Stimulated activated naive CD8-positive, alpha-beta T cell treated with anti-CD3 and anti-CD28 coated beads, Interleukin-15, Interleukin-2, amounts not matched to agents 100 ng/mL and 50 ng/mL, for 24 hours (primary cell): ENCODE measurements around the gene SLC27A3.
A peak's percentile ranks its signal among the peaks of the same experiment; 100 is the strongest.
"Not testable (repeated sequence)": the region's sequence is repeated elsewhere in the genome, so short reads cannot be mapped to it uniquely, and the experiment has no call there.

Experiments used
- H3K27ac Mint-ChIP-seq: one replicate; pipeline ENCODE4 v1.8.0; 2021; ENCODE audit warnings: mild to moderate bottlenecking, mixed read lengths
- H3K27me3 Mint-ChIP-seq: one replicate; pipeline ENCODE4 v1.8.0; 2021; ENCODE audit warnings: mixed read lengths
- H3K36me3 Mint-ChIP-seq: one replicate; pipeline ENCODE4 v1.8.0; 2021; ENCODE audit warnings: low read depth, mixed read lengths
- H3K4me1 Mint-ChIP-seq: one replicate; pipeline ENCODE4 v1.8.0; 2021; ENCODE audit warnings: low read depth, mixed read lengths
- H3K4me3 Mint-ChIP-seq: one replicate; pipeline ENCODE4 v1.8.0; 2021; ENCODE audit warnings: mild to moderate bottlenecking, mixed read lengths
- H3K9me3 Mint-ChIP-seq: one replicate; pipeline ENCODE4 v1.8.0; 2021; ENCODE audit warnings: mixed read lengths

SLC27A3 gene

DNA sequence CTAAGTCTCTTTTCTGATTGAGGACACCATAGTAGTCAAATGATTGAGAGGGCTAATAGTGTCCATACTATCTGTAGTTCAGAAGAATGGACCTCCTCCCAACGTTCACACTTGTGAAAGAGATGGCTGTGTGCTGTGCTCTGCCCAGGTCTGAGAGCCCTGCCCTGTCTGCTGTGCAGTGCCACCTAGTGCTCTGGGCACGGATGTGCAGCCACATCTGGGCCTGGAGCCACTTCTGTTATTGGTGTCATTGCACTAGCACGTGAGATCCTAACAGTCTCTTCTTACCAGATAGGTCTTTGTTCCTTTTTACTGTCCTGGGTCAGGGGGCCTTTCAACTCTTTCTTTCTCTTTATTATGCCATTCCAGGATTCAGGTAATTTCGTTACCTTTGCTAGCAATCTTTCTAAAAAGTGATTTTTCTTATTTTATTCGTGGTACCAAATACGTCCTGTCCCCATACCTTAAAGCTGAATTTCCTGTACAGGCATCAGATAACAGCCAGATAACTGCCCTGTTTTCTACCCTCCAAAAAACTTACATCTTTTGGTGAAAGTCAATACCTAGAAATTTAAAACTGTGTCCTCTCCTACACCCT lies 25.7 kb upstream of the SLC27A3 start:
- no peaks in the 10 kb centered on the region for H3K9me3 Mint-ChIP-seq
- H3K36me3 Mint-ChIP-seq: peaks cover 70% of the 10 kb centered on the region
- no peak overlapping the region for H3K4me3 Mint-ChIP-seq
- no peaks in the 10 kb centered on the region for H3K27me3 Mint-ChIP-seq
- H3K4me1 Mint-ChIP-seq: peaks cover 9% of the 10 kb centered on the region
- H3K27ac Mint-ChIP-seq: peak overlapping the region; percentile 57

GRCh38 chr1:153750026-153750995 lies 24.9 kb upstream of the SLC27A3 start:
- Mint-ChIP-seq H3K27ac (no peak overlapping the region), H3K27me3 (no peaks in the 10 kb centered on the region), H3K4me1 (peaks cover 9% of the 10 kb centered on the region), H3K9me3 (no peaks in the 10 kb centered on the region), H3K36me3 (peaks cover 76% of the 10 kb centered on the region), H3K4me3 (no peak overlapping the region)

DNA sequence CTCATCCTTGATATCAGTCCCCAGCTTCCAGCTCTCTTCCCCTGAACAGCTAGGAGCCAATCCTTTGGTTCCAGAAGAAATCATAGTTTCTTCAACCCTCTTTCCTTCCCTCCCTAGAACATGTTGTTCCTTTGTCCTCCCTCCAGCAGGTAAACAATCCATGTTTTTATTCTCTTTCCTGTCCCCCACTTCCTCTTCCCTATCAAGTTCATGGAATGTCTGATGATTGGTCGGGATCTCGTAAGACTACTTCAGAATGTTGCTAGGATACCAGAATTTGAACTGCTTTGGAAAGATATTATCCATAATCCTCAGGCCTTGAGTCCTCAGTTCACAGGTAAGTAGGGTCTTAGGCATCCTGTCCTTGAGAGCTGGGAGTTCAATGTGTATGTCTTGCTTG lies 23.1 kb upstream of the SLC27A3 start:
- Mint-ChIP-seq H3K4me1 (peaks cover 9% of the 10 kb centered on the region), H3K27ac (no peak overlapping the region), H3K36me3 (peaks cover 76% of the 10 kb centered on the region), H3K9me3 (no peaks in the 10 kb centered on the region), H3K27me3 (no peaks in the 10 kb centered on the region), H3K4me3 (no peak overlapping the region)

GRCh38 chr1:153752571-153753195 lies 22.5 kb upstream of the SLC27A3 start:
- Mint-ChIP-seq H3K36me3 (peaks cover 79% of the 10 kb centered on the region), H3K4me1 (peaks cover 9% of the 10 kb centered on the region), H3K27me3 (no peaks in the 10 kb centered on the region), H3K9me3 (no peaks in the 10 kb centered on the region), H3K27ac (no peak overlapping the region), H3K4me3 (no peak overlapping the region)

DNA sequence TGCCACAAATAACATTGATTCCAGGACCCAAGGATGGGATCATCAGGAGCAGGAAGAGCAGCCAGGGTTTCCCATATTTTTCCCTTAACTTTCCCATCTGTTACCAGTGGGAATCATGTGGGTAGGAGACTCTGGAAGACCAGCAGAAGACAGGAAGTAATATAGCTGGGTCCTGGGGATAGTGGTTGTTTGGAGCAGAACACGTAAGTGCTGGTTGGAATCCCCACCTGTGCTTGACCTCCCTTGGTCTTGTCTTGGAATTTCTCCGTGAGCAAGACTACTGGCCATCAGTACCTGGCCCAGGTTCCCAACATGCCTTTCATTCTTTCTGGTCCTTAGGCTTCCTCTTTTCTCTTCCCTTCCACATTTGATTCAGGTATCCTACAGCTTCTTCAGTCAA lies 20.9 kb upstream of the SLC27A3 start:
- H3K4me1 Mint-ChIP-seq: peaks cover 8% of the 10 kb centered on the region
- no peaks in the 10 kb centered on the region for H3K27me3 Mint-ChIP-seq
- no peak overlapping the region for H3K4me3 Mint-ChIP-seq
- H3K36me3 Mint-ChIP-seq: peaks cover 73% of the 10 kb centered on the region
- no peaks in the 10 kb centered on the region for H3K9me3 Mint-ChIP-seq
- no peak overlapping the region for H3K27ac Mint-ChIP-seq

- Mint-ChIP-seq H3K4me3 (no peak overlapping the region), H3K27me3 (no peaks in the 10 kb centered on the region), H3K36me3 (peaks cover 57% of the 10 kb centered on the region), H3K27ac (no peak overlapping the region), H3K9me3 (no peaks in the 10 kb centered on the region), H3K4me1 (no peaks in the 10 kb centered on the region)
These were observed 14.8 kb upstream of the SLC27A3 start for GRCh38 chr1:153760440-153760839.

- no peak overlapping the region for H3K4me3 Mint-ChIP-seq
- no peaks in the 10 kb centered on the region for H3K4me1 Mint-ChIP-seq
- peaks cover 62% of the 10 kb centered on the region for H3K36me3 Mint-ChIP-seq
- no peaks in the 10 kb centered on the region for H3K27me3 Mint-ChIP-seq
- peak overlapping the region; percentile 57 for H3K27ac Mint-ChIP-seq
- H3K9me3 Mint-ChIP-seq: no peaks in the 10 kb centered on the region
These were observed 11.6 kb upstream of the SLC27A3 start for GRCh38 chr1:153763365-153764225.

DNA sequence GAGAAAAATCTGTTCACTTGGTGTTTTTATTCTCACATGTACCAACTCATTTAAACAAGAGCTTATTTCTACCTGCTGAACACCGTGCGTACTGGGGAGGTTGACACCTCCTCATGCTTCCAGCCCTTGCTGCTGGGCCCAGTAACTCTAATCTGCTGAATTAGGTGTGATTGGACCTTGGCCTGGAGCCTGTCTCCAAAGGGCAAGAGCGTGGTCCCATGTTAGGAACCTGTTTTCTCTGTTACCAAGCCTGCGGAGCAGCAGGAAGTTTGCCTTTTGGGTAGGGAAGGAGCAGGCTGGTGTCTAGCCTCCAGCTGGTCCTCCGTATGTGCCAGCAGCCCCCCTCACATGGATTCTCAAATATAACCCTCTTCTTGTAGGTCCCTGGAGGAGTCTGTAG lies 10.9 kb upstream of the SLC27A3 start:
- Mint-ChIP-seq H3K36me3 (peaks cover 69% of the 10 kb centered on the region), H3K4me3 (no peak overlapping the region), H3K9me3 (no peaks in the 10 kb centered on the region), H3K27me3 (no peaks in the 10 kb centered on the region), H3K4me1 (no peaks in the 10 kb centered on the region), H3K27ac (no peak overlapping the region)

DNA sequence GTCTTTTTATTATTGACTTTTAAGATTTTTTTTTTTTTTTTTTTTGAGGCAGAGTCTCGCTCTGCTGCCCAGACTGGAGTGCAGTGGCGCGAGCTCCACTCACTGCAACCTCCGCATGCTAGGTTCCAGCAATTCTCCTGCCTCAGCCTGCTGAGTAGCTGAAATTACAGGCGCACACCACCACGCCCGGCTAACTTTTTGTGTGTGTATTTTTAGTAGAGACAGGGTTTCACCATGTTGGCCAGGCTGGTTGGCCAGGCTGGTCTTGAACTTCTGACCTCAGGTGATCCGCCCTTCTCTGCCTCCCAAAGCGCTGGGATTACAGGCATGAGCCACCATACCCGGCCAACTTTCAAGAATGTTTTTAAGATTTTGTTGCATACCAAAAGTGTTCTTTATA lies 8.5 kb upstream of the SLC27A3 start:
- not testable (repeated sequence) for H3K27ac Mint-ChIP-seq, H3K27me3 Mint-ChIP-seq, H3K9me3 Mint-ChIP-seq, H3K4me3 Mint-ChIP-seq, H3K4me1 Mint-ChIP-seq
- H3K36me3 Mint-ChIP-seq: peaks cover 61% of the 10 kb centered on the region

- peaks cover 56% of the 10 kb centered on the region for H3K36me3 Mint-ChIP-seq
- no peaks in the 10 kb centered on the region for H3K4me1 Mint-ChIP-seq
- no peaks in the 10 kb centered on the region for H3K9me3 Mint-ChIP-seq
- no peaks in the 10 kb centered on the region for H3K27me3 Mint-ChIP-seq
- no peak overlapping the region for H3K27ac Mint-ChIP-seq
- H3K4me3 Mint-ChIP-seq: no peak overlapping the region
These were observed 7.7 kb upstream of the SLC27A3 start for GRCh38 chr1:153767519-153767918.

GRCh38 chr1:153768316-153769181 lies 6.7 kb upstream of the SLC27A3 start:
- peaks cover 50% of the 10 kb centered on the region for H3K36me3 Mint-ChIP-seq
- no peaks in the 10 kb centered on the region for H3K27me3 Mint-ChIP-seq
- peaks cover 3% of the 10 kb centered on the region for H3K4me1 Mint-ChIP-seq
- no peaks in the 10 kb centered on the region for H3K9me3 Mint-ChIP-seq
- H3K27ac Mint-ChIP-seq: no peak overlapping the region
- H3K4me3 Mint-ChIP-seq: no peak overlapping the region

DNA sequence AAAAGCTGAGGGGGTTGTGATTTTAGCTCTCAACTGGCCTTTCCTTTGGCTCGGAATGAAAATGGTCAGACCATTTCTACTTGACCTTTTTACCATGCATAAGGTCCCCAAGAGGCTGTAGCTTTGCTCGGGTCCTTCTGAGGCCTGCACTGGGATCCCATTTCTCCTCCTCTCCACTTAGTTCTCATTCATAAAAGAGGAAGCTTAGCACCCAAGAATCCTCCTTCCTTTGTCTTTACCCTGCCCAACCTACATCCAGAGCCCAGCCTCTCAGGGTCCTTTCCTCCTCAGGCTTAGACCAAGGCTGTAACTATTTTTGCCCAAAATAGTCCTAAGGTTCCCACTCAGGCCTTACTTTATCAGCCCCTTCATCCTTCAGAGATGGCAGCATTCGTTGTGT lies 6.0 kb upstream of the SLC27A3 start:
- Mint-ChIP-seq H3K4me1 (peaks cover 10% of the 10 kb centered on the region), H3K27ac (peak overlapping the region; percentile 46), H3K4me3 (no peak overlapping the region), H3K9me3 (no peaks in the 10 kb centered on the region), H3K27me3 (no peaks in the 10 kb centered on the region), H3K36me3 (peaks cover 55% of the 10 kb centered on the region)

- Mint-ChIP-seq H3K9me3 (no peaks in the 10 kb centered on the region), H3K4me1 (peaks cover 21% of the 10 kb centered on the region), H3K27ac (no peak overlapping the region), H3K27me3 (no peaks in the 10 kb centered on the region), H3K4me3 (no peak overlapping the region), H3K36me3 (peaks cover 47% of the 10 kb centered on the region)
These were observed 4.4 kb upstream of the SLC27A3 start for GRCh38 chr1:153770797-153771196.

GRCh38 chr1:153771261-153771660 lies 3.9 kb upstream of the SLC27A3 start:
- H3K4me3 Mint-ChIP-seq: no peak overlapping the region
- peaks cover 43% of the 10 kb centered on the region for H3K36me3 Mint-ChIP-seq

More at GRCh38 chr1:153771261-153771660, 3.9 kb upstream of the SLC27A3 start:
- Mint-ChIP-seq H3K9me3 (no peaks in the 10 kb centered on the region), H3K27ac (no peak overlapping the region), H3K4me1 (peaks cover 21% of the 10 kb centered on the region), H3K27me3 (no peaks in the 10 kb centered on the region)
